GM19238 (cell line): ENCODE measurements around the gene FBXL16.
"Not testable (repeated sequence)": the region's sequence is repeated elsewhere in the genome, so short reads cannot be mapped to it uniquely, and the experiment has no call there.

Experiments used
- DNase-seq: peaks from one replicate; pipeline ENCODE4 v3.0.0; 2011; ENCODE audit warnings: low spot score; ENCODE audit not compliant: insufficient read length

FBXL16 gene

DNA sequence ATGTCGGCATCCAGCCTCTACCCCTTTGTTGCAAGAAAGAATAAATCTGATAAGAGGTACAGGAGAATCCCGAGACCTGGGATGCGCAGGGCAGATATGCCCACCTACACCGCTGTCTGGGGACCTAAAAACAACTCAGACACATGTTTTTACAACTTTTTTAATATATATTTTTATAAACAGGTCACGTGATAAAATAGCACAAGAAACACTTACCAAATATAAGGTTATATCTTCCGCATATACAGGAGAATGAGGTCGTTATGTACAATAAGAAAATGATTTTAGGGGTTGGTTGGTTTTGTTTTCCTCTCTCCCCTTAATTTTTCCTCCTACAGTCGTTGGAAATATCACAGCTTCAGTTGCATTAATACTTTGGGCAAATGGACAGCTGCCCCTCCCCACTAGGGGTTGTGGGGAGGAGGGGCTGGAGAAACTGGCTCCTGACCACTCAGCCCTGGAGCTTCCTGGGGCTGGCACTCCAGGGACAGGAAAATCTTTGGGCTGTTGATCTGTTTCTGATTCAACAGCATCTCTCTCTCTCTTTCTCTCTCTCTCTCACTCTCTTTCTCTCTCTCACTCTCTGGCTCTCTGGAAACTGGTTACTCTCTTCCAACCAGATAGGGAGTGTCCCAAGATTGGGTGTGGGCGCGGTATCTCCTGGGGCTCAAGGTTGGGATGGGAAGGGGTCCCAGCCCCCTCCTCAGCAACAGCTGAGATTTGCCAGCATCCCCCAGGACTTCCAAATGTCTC lies 13.1 kb downstream of the FBXL16 start:
- no peak for DNase-seq

- not testable (repeated sequence) for DNase-seq
These were observed 14.4 kb downstream of the FBXL16 start for GRCh38 chr16:691242-691641.

DNA sequence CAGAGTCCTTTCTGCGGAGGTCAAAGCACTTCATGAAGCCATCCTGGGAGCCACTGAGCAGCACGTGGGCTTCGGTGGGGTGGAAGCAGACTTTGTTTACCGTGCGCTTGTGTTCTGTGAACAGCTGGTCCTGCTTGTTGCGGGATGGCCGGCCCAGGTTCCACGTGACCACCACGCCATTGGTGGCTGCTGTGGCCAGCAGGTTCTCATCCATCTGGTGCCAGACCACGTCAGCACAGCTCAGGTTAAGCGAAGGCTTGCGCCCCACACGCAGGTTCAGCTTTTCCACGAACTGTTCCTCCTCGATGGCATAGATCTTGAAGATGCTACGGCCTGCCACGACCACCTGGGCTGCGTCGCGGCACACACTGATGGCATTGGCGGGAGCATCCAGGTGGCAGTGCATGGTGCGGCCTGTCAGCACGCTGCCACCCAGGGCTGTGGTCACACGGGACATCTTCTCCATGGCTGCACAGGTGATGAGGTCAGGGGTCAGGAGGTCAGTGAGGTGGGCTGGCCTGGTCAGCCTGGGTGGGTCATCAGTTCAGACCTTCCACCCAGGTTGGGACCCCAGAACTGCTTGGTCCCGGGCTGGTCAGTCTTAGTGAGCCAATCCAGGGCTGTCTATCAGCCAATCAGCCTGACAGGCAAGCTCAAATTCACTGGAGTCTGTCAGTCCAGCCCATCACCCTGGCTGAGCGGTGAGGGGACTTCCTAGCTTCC lies 16.3 kb downstream of the FBXL16 start:
- no peak for DNase-seq

GRCh38 chr16:687499-687898 lies 18.1 kb downstream of the FBXL16 start:
- DNase-seq: no peak

- DNase-seq: no peak
These were observed 18.9 kb downstream of the FBXL16 start for GRCh38 chr16:686459-687260.

- no peak for DNase-seq
These were observed 19.6 kb downstream of the FBXL16 start for GRCh38 chr16:685967-686366.

DNA sequence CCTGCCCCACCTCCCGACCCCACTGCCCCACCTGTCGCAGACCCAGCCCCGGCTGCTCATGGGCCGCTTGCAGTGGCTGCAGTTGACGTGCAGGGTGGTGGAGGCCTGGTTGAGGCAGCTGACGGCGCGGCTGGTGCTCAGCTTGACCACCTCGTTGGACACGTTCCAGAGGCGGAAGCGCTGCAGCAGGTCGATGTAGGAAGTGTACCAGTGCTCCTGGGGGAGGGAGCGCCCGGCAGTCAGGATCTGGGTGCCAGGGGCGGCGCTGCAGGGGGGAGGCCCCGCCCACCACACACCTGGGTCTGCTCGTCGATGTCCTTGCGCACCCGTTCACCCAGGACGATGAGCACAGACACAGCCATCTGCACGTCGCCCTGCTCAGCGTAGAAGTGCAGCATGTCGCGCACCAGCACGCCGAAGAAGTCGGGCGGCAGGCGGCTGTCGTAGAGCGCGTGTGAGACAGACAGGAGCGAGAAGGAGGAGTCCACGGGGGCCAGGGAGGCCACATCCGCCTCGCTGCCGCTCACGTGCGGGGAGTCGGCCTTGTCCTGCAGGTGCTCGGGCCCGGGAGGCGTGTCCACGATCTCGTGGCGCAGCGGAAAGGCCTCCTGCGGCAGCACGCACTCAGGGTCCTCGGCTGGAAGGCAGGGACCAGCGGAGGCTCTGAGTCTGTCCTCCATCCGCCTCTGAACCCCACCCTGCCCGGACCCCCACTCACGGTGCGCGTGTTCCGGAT lies 20.5 kb downstream of the FBXL16 start:
- DNase-seq: no peak

GRCh38 chr16:684071-684794 lies 21.4 kb downstream of the FBXL16 start, which contains the start of gene JMJD8:
TSS of gene JMJD8 (minus strand) at chr16:684334. CDS start at chr16:684319, 15 bp downstream.
- DNase-seq: peak; percentile 100

GRCh38 chr16:683396-684070 lies 22.1 kb downstream of the FBXL16 start:
- no peak for DNase-seq

GRCh38 chr16:682493-683395 lies 22.9 kb downstream of the FBXL16 start:
- DNase-seq: no peak

GRCh38 chr16:681746-682427 lies 23.7 kb downstream of the FBXL16 start:
- no peak for DNase-seq

DNA sequence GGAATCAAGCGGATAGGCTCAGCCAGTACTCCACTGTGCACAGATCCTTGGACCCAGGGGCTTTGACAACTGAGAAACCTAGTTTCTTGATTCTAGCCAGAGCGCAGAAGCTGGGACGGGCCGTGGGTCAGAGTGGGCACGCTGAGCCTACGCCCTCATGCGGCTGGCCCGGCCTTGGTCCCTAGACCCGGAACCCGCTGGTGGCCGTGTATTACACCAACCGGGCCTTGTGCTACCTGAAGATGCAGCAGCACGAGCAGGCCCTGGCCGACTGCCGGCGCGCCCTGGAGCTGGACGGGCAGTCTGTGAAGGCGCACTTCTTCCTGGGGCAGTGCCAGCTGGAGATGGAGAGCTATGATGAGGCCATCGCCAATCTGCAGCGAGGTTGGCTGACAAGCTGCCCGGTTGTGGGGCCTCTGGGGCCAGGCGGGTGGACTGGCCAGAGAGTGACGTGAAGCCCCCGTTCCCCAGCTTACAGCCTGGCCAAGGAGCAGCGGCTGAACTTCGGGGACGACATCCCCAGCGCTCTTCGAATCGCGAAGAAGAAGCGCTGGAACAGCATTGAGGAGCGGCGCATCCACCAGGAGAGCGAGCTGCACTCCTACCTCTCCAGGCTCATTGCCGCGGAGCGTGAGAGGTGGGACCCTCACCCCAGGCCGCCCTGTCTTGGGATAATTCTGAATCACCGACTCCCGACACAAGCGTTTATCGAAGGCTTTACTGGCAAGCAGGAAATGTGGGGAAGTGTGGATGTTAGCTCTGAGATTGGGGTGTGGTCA lies 24.4 kb downstream of the FBXL16 start:
- no peak for DNase-seq

DNA sequence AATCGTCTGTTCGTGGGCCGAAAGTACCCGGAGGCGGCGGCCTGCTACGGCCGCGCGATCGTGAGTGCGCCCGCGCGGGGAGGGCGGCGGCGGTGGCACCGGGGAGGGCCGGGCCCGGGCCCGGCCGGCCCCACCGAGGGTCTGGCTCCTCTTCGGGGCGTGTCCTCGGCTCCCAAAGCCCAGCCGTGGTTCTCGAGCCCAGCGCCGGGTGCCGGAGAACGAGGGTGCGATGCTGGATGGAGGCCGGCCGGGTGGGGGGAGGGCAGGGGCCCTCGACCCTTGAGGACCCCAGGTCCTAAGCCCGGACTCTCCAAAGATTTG lies 25.0 kb downstream of the FBXL16 start:
- no peak for DNase-seq

GRCh38 chr16:679814-680624 lies 25.6 kb downstream of the FBXL16 start, which contains the start of gene STUB1:
TSS of gene STUB1 (plus strand) at chr16:680410. CDS start at chr16:680526, 116 bp downstream.
- DNase-seq: peak; percentile 89

GRCh38 chr16:678858-679813 lies 26.5 kb downstream of the FBXL16 start:
- DNase-seq: no peak
